HG03439 (cell line): ENCODE measurements around the gene AGBL1.
"Not testable (repeated sequence)": the region's sequence is repeated elsewhere in the genome, so short reads cannot be mapped to it uniquely, and the experiment has no call there.

Source experiments
- ATAC-seq: cut with Tn5 transposase; IDR thresholded peaks from one replicate; pipeline ENCODE4 v1.9.1; 2021; ENCODE audit warnings: mild to moderate bottlenecking, moderate library complexity; ENCODE audit not compliant: unreplicated experiment

AGBL1 gene

GRCh38 chr15:86491118-86491517, 411.4 kb downstream of the AGBL1 start:
- no peak for ATAC-seq

GRCh38 chr15:86493884-86494283, 414.2 kb downstream of the AGBL1 start:
- ATAC-seq: no peak

GRCh38 chr15:86494475-86494874, 414.8 kb downstream of the AGBL1 start:
- ATAC-seq: no peak

- no peak for ATAC-seq
Measured at GRCh38 chr15:86502301-86502700, 422.6 kb downstream of the AGBL1 start.

GRCh38 chr15:86505951-86506350, 426.3 kb downstream of the AGBL1 start:
- ATAC-seq: no peak

GRCh38 chr15:86506401-86506800, 426.7 kb downstream of the AGBL1 start:
- no peak for ATAC-seq

- no peak for ATAC-seq
Measured at GRCh38 chr15:86515625-86516024, 436.0 kb downstream of the AGBL1 start.

GRCh38 chr15:86522721-86523120, 443.1 kb downstream of the AGBL1 start:
- ATAC-seq: no peak

GRCh38 chr15:86526938-86527690, 447.4 kb downstream of the AGBL1 start:
- no peak for ATAC-seq

- not testable (repeated sequence) for ATAC-seq
Measured at GRCh38 chr15:86528094-86528493, 448.4 kb downstream of the AGBL1 start.

- ATAC-seq: no peak
Measured at GRCh38 chr15:86538141-86538540, 458.5 kb downstream of the AGBL1 start.

GRCh38 chr15:86540840-86541467, 461.3 kb downstream of the AGBL1 start:
- no peak for ATAC-seq

- ATAC-seq: no peak
Measured at GRCh38 chr15:86541540-86541939, 461.9 kb downstream of the AGBL1 start.

- ATAC-seq: no peak
Measured at GRCh38 chr15:86550075-86550474, 470.4 kb downstream of the AGBL1 start.

GRCh38 chr15:86553108-86553507, 473.4 kb downstream of the AGBL1 start:
- no peak for ATAC-seq

GRCh38 chr15:86555098-86555497, 475.4 kb downstream of the AGBL1 start:
- no peak for ATAC-seq

- no peak for ATAC-seq
Measured at GRCh38 chr15:86555939-86556338, 476.3 kb downstream of the AGBL1 start.

- ATAC-seq: no peak
Measured at GRCh38 chr15:86556396-86557017, 476.8 kb downstream of the AGBL1 start.

GRCh38 chr15:86557018-86557550, 477.4 kb downstream of the AGBL1 start:
- no peak for ATAC-seq

- ATAC-seq: no peak
Measured at GRCh38 chr15:86558252-86558651, 478.6 kb downstream of the AGBL1 start.

- no peak for ATAC-seq
Measured at GRCh38 chr15:86558686-86559085, 479.0 kb downstream of the AGBL1 start.

- ATAC-seq: no peak
Measured at GRCh38 chr15:86568378-86568777, 488.7 kb downstream of the AGBL1 start.
